HG03060 (cell line): ENCODE data around the gene NAT10.

Experiments used
- ATAC-seq: cut with Tn5 transposase; IDR thresholded peaks from one replicate; pipeline ENCODE4 v1.9.1; 2021; ENCODE audit warnings: low read depth, moderate number of reproducible peaks; ENCODE audit not compliant: unreplicated experiment

The NAT10 gene

DNA sequence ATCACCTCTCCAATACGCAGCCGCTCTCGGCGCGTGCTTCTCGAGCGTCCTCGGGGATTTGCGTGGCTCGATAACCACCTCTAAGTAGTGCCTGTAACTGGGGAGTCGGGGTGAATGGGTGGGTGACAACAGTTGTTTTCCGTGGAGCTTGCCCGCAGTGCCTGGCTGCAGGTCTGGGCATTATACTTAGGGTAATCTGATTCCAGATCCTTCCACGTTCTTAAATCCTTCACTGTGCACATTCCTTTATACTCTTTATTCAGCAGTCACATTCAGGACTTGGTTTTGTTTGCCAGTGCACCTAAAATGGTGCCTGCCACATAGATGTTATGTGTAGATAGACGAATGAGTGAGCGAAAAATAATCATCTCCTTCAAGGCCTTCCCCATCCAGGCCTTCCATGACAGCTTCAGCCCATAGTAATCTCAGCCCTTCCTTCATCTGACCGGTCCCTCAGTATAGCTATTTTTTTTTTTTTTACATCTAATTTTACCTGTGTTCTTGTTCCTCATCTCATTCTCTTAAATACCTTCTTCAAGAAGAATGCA is 602 bp downstream of the NAT10 start:
- ATAC-seq: no peak

DNA sequence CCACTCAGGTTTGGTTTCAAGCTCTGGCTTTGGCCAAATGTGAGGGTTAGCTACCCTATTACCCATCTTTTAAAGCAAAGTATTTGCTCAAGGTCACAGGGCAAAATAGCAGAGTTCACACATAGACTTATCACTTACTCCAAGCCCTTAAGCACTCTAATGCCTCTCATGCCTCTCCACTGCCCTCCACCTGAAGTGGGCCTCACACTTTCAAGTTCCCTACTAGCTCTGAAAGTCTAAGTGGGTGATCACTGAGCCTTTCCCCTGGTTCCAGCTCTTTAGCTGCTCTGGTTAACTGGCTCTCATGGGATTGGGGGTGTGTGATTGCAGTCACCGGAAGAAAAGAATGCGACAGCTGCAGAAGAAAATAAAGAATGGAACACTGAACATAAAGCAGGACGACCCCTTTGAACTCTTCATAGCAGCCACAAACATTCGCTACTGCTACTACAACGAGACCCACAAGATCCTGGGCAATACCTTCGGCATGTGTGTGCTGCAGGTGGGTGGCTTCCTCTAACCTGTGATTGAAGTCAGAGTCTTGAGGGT is 6.4 kb downstream of the NAT10 start:
- ATAC-seq: no peak

DNA sequence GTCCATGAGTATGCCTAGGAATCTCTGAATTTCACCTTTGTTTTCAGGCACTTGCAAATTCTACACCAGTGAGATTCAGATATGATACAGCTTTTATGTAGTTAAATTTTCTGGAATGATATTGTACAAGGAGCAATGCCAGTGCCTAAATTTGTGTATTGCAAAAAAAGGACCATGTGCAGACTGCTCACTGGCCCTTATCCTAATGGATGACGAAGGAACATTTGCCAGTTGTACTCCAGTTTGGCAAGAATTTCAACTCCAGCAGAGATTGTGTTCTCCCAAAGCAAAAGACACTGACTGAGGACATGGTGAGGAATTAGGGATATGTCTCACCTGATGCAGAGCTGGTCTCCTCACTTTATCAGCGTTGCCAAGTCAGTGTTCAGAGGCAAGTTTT is 8.6 kb downstream of the NAT10 start:
- no peak for ATAC-seq

DNA sequence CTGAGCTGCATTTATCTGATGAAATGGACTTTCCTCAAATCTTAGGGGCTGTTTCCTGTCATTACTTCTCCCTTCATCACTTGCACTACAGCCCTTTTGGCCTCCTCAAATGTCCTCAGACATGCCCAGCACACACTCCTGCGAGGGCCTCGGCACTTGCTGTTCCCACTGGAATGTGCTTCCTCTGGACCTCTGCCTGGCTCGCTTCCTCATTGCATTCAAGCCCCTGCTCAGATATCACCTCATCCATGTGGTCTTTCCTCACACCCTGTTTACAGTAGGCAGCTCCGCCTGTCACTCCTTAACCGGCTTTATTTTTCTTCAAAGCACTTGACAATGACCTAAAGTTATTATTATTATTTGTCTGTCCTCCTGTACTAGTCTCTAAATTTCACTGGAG is 9.0 kb downstream of the NAT10 start:
- ATAC-seq: no peak

- ATAC-seq: no peak
Observed at GRCh38 chr11:34120651-34121050, 15.2 kb downstream of the NAT10 start.

DNA sequence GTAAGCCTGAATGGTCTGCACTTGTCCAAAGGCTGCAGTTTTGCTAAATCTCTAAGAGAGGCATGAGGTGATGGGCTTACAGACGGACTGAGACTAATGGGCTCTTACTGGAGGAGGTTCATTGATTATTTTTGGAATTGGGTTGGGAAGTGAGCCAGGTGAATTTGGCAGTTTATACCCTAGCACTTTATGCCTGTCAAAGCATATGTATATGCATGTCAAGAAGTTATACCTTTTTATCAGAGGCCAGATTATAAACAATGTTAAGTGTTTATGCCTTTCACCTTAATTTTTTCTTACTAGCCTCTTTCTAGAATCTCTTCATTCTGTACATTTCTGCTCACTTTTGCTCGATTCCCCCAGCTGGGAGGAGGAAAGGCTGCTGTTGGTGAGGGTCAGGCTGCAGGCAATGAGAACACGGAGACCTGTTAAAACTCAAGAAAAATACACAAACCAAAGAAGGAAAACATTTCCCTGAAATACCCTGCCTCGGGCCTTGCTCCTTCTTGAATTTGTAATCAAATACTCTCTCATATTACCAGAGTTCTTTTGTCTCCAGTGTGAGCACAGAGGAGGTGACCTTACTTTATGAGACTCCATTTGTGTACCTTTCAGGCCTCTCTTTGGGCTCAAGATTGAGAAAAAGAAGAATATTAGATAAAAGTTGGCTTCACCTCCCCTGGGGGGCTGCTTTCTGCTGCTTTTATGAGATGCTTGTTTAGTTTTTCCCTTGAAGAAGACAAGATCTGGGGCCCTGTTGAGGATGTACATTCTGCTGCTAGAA is 19.6 kb downstream of the NAT10 start:
- ATAC-seq: no peak

- no peak for ATAC-seq
Observed at GRCh38 chr11:34126959-34127848, 21.8 kb downstream of the NAT10 start.

- ATAC-seq: no peak
Observed at GRCh38 chr11:34128824-34129223, 23.4 kb downstream of the NAT10 start.

DNA sequence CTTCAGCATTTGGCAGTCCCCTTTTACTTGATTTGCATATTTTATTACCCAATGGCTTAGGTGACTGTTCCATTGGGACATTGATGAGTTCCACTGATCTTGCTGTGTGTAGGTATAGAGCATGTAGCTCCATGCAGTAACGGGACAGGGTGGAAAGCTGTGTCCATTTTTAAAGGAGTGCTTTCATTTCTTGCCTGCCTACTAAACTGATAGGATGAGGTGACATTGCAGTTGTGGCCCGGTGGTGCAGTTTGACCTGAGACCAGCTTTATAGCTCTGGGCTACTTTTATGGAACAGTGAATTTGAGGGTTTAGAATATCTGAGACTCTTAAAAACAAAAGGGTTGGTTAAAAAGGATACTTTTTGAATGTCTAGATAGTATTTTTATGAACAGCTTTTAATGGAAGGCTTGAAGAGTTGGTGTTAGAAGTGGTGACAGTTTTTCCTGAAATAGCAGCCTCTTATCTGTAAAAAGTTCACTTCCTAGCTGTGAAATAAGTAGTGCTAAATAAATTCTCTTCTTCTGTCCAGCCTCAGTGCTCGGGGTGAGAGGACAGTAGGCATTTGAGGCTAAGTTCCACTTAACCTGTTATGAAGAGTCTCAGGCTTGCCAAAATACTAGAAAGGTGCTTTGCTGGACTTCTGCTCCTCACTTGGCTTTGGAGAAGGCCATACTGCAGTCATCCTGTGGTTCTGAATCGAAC is 27.0 kb downstream of the NAT10 start:
- no peak for ATAC-seq

DNA sequence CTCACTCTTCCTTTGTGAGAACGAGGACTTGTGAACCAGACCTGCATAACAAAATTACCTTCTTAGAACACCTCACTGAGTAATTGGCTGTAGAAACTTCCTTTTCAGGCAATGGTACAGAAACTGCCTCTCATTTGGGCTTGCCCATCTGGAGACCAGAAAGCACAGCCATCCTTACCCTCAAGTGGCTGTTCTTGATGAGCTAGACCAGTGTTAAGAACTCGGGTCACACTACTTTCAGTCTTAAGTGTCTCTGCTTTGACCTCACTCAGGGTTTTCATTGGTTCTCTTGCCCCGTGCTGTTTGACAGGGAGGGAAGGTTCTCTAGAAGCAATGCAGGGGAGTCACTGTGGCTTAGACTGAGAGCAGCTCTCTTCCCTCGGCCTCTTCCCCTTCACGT is 29.3 kb downstream of the NAT10 start:
- no peak for ATAC-seq

DNA sequence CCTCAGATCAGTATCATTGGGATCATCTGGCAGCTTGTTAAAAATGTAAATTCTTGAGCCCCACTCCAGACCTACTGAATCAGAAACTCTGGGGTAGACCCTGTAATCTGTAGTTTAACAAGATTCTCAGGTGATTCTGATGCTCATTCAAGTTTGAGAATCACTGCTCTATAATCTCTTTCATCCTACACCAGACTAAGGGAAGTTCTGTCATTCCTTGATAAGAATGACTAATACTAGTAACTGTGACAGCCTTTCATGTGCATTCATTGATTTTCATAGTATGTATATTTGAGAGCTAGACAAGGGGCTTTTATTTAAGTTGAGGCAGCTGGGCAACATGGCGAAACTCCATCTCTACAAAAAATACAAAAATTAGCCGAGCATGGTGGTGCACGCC is 30.0 kb downstream of the NAT10 start:
- ATAC-seq: no peak

- ATAC-seq: no peak
Observed at GRCh38 chr11:34136420-34136819, 31.0 kb downstream of the NAT10 start.

DNA sequence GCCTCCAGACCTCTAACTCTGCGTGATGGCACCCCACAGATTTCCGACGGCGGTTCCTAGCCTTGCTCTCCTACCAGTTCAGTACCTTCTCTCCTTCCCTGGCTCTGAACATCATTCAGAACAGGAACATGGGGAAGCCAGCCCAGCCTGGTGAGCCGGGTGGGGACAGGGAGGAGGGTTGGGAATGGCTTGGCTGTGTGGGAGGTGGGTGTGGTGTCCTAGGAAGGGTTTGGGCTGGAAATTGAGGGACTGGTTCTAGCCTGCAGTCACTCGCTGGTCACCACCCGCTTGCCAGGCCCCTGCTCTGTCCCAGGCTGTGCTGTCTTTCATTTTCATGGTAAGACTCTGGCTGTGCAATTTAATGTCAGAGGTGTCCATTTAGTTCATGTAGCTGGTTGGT is 33.9 kb downstream of the NAT10 start:
- no peak for ATAC-seq

- no peak for ATAC-seq
Observed at GRCh38 chr11:34140149-34140548, 34.7 kb downstream of the NAT10 start.

- no peak for ATAC-seq
Observed at GRCh38 chr11:34143048-34143447, 37.6 kb downstream of the NAT10 start.

DNA sequence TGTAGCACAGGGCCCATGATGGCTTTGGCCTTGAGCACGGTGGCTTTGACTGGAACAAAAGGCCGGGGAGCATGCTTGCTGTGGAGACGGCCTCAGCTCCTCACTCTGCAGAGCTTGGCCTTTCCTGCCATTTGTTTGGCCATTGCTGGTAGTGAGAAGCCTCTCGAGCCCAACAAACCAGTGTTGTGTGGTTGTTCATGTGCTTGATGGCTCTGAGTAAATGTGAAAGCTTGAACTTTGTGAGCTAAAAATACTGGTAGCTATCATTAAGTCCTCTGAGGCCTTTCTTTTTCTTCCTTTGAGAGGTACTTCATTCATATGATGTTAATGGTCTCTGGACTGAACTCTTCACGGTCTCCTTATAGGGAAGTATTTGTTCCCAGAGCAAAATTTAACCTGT is 39.6 kb downstream of the NAT10 start:
- no peak for ATAC-seq

DNA sequence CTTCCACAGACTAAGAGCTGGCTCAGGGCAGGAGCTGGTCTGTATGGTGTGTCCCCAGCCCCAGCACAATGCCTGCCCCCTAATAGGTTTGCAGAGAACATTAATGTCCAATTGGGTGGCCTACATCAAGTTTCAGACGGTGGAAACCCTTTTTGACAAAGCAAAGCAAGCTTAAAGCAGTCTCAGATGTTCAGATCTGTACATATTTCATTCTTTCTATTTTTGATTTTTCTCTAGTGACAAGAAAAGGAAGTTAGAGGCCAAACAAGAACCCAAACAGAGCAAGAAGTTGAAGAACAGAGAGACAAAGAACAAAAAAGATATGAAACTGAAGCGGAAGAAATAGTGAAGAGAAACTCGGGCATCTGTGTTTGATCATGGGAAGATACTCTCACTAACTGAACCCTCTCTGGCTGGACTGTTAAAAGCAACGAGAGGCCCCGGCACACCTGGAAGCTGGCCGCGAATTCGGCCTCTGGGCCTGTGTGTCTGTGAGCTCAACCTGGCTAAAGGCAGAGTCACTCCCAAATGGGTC is 40.5 kb downstream of the NAT10 start:
- ATAC-seq: no peak

DNA sequence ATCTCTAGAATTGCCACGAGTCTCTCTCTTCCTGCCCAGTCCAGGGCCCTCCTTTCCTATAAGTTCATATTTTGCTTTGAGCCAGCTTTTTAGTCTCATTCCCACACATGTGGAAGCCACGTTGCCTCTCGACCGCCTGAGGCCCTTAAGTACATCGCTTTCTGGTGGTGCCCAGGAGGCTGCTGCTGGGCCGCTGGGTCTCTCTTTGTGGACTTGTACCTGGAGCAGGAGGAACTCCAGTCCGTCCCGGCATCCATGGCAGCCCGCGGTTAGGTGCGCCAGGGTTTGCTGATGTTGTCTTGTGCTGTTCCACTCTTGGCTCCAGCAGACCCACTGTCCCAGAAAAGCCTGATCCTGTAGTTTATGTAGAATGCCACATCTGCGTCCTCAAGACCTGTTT is 41.0 kb downstream of the NAT10 start:
- ATAC-seq: no peak

DNA sequence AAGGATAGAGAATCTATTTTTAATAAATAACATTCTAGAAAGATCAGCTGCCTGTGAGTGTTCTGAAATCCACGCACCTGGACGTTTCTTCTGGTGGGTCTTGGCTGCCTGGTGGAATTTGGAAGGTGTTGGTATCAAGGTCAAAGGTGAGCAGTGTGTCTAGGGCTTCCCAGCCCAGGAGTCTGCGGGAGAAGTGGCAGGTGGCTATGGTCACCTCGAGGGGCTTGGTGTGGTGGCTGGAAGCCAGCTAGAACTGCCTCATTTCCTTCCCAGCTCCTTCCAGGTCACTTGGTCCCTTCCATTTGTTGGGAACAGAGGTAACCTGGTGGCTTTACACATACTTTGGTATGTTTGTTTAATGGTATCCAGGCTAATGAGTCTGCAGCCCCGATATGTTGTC is 41.4 kb downstream of the NAT10 start:
- ATAC-seq: no peak

DNA sequence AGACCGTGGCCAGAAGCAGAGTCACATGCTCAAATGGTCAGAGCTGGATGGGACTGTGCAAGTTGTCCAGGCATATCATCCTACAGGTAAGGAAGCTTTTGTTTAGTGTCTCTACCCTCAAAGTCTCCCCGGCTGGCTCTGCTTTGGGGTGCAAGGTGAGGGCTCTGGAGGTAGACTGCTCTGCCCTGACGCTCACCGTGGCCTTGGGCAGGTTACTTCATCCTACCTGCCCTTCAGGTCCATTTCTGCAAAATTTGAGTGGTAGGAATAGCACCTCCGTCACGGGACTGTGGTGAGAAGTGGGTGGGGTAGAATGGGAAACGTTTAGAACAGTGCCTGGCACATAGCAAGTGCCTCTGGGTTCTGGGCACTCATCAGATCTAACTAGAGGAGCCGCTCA is 42.2 kb downstream of the NAT10 start:
- no peak for ATAC-seq
